ENCODE data around the gene SLITRK5.

SLITRK5 gene

GRCh38 chr13:87677496-87678371, 6.6 kb downstream of the SLITRK5 start:
- ATAC-seq (replicated peaks) (peak; percentile 61 to 76), DNase-seq (no peak)
- Mint-ChIP-seq H3K4me3 (peak overlapping the region; percentile 79 to 80), H3K4me1 (peaks cover 25 to 46% of the 10 kb centered on the region in 2 donors), H3K9me3 (peaks cover 0 to 4% of the 10 kb centered on the region in 2 donors), H3K36me3 (peaks cover 6 to 8% of the 10 kb centered on the region in 2 donors), H3K27ac (peak overlapping the region; percentile 69), H3K27me3 (peaks cover 33 to 59% of the 10 kb centered on the region in 2 donors)

GRCh38 chr13:87678372-87678752, 7.2 kb downstream of the SLITRK5 start:
- Mint-ChIP-seq H3K27ac (no peak overlapping the region), H3K36me3 (peaks cover 6 to 7% of the 10 kb centered on the region in 2 donors), H3K9me3 (peaks cover 0 to 4% of the 10 kb centered on the region in 2 donors), H3K4me3 (peak overlapping the region; percentile 79 to 80), H3K4me1 (peaks cover 23 to 42% of the 10 kb centered on the region in 2 donors), H3K27me3 (peaks cover 28 to 53% of the 10 kb centered on the region in 2 donors)
- DNase-seq (no peak), ATAC-seq (replicated peaks) (peak; percentile 52 to 61)

- Mint-ChIP-seq H3K27ac (no peak overlapping the region), H3K4me3 (no peak overlapping the region), H3K4me1 (peaks cover 17 to 30% of the 10 kb centered on the region in 2 donors), H3K9me3 (peaks cover 0 to 4% of the 10 kb centered on the region in 2 donors), H3K27me3 (peaks cover 16 to 35% of the 10 kb centered on the region in 2 donors), H3K36me3 (peaks cover 3 to 6% of the 10 kb centered on the region in 2 donors)
- DNase-seq (no peak), ATAC-seq (replicated peaks) (no peak)
Observed at GRCh38 chr13:87680298-87680697, 9.1 kb downstream of the SLITRK5 start.

- Mint-ChIP-seq H3K4me3 (no peak overlapping the region), H3K4me1 (peaks cover 5 to 6% of the 10 kb centered on the region in 2 donors), H3K36me3 (no peaks in the 10 kb centered on the region), H3K27ac (no peak overlapping the region), H3K9me3 (no peaks in the 10 kb centered on the region), H3K27me3 (no peaks in the 10 kb centered on the region)
- DNase-seq (no peak), ATAC-seq (replicated peaks) (no peak)
Observed at GRCh38 chr13:87684850-87685742, 13.9 kb downstream of the SLITRK5 start.

- DNase-seq, result no peak
- no peak for ATAC-seq (replicated peaks)
- H3K4me1 Mint-ChIP-seq, result no peaks in the 10 kb centered on the region
- no peaks in the 10 kb centered on the region for H3K9me3 Mint-ChIP-seq
- no peak overlapping the region for H3K27ac Mint-ChIP-seq
- H3K4me3 Mint-ChIP-seq, result no peak overlapping the region
- no peaks in the 10 kb centered on the region for H3K36me3 Mint-ChIP-seq
- H3K27me3 Mint-ChIP-seq, result no peaks in the 10 kb centered on the region
Observed at GRCh38 chr13:87696458-87696857, 25.3 kb downstream of the SLITRK5 start.

- no peak for DNase-seq
- no peaks in the 10 kb centered on the region for H3K9me3 Mint-ChIP-seq
Observed at GRCh38 chr13:87698268-87698667, 27.1 kb downstream of the SLITRK5 start.

GRCh38 chr13:87709947-87710346, 38.8 kb downstream of the SLITRK5 start:
- no peak for DNase-seq
- no peaks in the 10 kb centered on the region for H3K9me3 Mint-ChIP-seq
- H3K36me3 Mint-ChIP-seq, result no peaks in the 10 kb centered on the region
- no peaks in the 10 kb centered on the region for H3K27me3 Mint-ChIP-seq
- no peaks in the 10 kb centered on the region for H3K4me1 Mint-ChIP-seq
- H3K27ac Mint-ChIP-seq, result no peak overlapping the region
- no peak for ATAC-seq (replicated peaks)
- no peak overlapping the region for H3K4me3 Mint-ChIP-seq

More at GRCh38 chr13:87698268-87698667, 27.1 kb downstream of the SLITRK5 start:
- Mint-ChIP-seq H3K4me3 (no peak overlapping the region), H3K27ac (no peak overlapping the region), H3K27me3 (no peaks in the 10 kb centered on the region), H3K36me3 (no peaks in the 10 kb centered on the region), H3K4me1 (no peaks in the 10 kb centered on the region)
- ATAC-seq (replicated peaks), result no peak

GRCh38 chr13:87712012-87712411, 40.8 kb downstream of the SLITRK5 start:
- Mint-ChIP-seq H3K27ac (no peak overlapping the region), H3K36me3 (no peaks in the 10 kb centered on the region), H3K4me1 (no peaks in the 10 kb centered on the region)

More at GRCh38 chr13:87712012-87712411, 40.8 kb downstream of the SLITRK5 start:
- no peak overlapping the region for H3K4me3 Mint-ChIP-seq
- DNase-seq, result no peak
- H3K27me3 Mint-ChIP-seq, result no peaks in the 10 kb centered on the region
- no peaks in the 10 kb centered on the region for H3K9me3 Mint-ChIP-seq
- no peak for ATAC-seq (replicated peaks)
